Vagina (tissue), 2 donors: ENCODE measurements around the gene MS4A1.

Experiments used
- CTCF ChIP-seq, 3 experiments: fragments of 450-650 bp in 2 of 3; fragments of 200-600 bp in 1 of 3; sonication (generic) in 1 of 3; IDR thresholded peaks; one replicate each; pipeline ENCODE4 v1.5.1; 2017 to 2019; ENCODE audit warnings: antibody characterized with exemption in 3 of 3, mild to moderate bottlenecking in 2 of 3, moderate library complexity in 2 of 3
- POLR2A ChIP-seq, 2 donors: fragments of 450-650 bp; IDR thresholded peaks; one replicate each; pipeline ENCODE4 v1.6.1; 2017; ENCODE audit warnings: antibody characterized with exemption in 2 of 2, mild to moderate bottlenecking in 2 of 2, moderate library complexity in 2 of 2
- POLR2AphosphoS5 ChIP-seq, 2 donors: sonication (generic); formaldehyde crosslinking; IDR thresholded peaks; one replicate each; pipeline ENCODE4 v1.9.0; 2017; ENCODE audit warnings: antibody characterized with exemption in 2 of 2, mild to moderate bottlenecking in 2 of 2, low read depth in 1 of 2; ENCODE audit not compliant: insufficient read depth in 1 of 2

DNA sequence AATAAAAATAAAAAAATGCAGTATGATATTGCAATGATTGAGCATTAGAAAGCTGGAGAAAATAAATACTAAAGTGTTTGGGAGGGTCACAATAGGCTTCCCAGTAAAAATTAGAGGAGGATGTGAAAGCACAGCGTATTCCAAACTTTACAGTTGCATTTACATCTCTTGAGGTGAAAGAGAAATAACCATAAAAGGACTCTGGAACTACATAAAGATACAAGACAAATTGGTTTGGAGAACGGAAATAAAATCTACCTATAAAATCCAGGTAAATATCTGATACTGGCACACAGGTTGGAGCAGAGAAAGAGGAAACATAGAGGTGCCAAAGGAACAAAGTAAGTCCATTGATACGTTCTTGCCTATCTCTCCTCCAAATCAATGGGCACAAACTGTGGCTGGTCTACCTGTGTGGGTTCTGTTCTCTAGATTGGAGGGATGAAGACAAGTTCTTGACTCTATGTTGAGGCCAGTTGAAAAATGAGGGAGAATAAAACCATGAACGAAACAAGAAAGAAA, 36.9 kb downstream of the MS4A1 start, which contains the start of gene MS4A12:
- no peak for TF ChIP-seq CTCF (IDR thresholded peaks at IDR 0.05)
- TF ChIP-seq POLR2A (IDR thresholded peaks at IDR 0.05): no peak
- no peak for TF ChIP-seq POLR2AphosphoS5 (IDR thresholded peaks at IDR 0.05; ENCODE audit: insufficient read depth in 1 of 2, low read depth in 1 of 2)
